Measurements from ENCODE around the gene MATR3.
"Not testable (repeated sequence)": the region's sequence is repeated elsewhere in the genome, so short reads cannot be mapped to it uniquely, and the experiment has no call there.

Gene MATR3, protein sequence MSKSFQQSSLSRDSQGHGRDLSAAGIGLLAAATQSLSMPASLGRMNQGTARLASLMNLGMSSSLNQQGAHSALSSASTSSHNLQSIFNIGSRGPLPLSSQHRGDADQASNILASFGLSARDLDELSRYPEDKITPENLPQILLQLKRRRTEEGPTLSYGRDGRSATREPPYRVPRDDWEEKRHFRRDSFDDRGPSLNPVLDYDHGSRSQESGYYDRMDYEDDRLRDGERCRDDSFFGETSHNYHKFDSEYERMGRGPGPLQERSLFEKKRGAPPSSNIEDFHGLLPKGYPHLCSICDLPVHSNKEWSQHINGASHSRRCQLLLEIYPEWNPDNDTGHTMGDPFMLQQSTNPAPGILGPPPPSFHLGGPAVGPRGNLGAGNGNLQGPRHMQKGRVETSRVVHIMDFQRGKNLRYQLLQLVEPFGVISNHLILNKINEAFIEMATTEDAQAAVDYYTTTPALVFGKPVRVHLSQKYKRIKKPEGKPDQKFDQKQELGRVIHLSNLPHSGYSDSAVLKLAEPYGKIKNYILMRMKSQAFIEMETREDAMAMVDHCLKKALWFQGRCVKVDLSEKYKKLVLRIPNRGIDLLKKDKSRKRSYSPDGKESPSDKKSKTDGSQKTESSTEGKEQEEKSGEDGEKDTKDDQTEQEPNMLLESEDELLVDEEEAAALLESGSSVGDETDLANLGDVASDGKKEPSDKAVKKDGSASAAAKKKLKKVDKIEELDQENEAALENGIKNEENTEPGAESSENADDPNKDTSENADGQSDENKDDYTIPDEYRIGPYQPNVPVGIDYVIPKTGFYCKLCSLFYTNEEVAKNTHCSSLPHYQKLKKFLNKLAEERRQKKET

DNA sequence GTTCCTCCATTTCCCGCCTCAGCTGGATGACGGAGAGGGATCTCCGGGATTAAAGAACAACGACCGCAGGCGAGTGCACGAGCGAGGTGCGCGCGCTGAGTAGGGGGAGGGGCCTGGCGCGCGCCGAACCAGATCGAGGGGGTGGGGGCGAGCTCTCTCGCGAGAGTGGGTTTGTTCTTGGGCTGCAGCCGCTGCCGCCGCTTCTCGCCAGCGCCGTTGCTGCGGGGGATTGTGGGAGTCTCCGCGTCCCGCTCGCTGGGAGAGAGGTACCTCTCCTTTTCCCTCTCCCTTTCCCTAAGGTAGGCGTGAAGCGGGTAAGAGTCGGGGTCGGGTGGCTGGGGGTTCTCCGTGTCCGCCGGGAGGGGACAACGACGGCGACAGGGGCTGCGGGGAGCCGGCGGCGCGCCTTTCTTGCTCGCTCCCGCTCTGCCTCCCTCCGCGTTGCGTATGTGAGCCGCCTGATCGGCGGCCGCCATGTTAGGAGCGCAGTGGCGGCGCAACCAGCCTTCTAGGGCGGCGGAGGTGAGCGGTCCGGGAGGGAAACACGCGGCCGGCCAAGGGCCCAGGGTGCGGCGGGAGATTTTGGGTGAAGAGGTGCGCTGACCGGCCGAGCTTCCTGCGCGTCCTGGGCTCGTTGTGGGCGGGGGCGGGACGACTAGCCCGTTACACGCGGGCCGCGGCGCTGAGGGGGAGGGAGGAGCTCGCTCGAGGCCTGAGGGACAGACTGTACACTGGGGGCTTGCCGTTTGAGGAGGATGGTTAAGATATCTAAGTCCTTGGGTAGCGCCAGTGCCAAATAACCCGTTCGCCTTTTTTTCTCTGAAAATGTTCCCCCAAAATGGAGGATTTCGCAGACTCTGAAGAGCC lies at the start of gene MATR3:
TSS of gene MATR3 (plus strand) at position 234 of the 867 bp plus-strand sequence. CDS start 13,676 bp downstream, outside the sequence.
- peak; percentile 92 for DNase-seq (ENCODE audit: low spot score)

DNA sequence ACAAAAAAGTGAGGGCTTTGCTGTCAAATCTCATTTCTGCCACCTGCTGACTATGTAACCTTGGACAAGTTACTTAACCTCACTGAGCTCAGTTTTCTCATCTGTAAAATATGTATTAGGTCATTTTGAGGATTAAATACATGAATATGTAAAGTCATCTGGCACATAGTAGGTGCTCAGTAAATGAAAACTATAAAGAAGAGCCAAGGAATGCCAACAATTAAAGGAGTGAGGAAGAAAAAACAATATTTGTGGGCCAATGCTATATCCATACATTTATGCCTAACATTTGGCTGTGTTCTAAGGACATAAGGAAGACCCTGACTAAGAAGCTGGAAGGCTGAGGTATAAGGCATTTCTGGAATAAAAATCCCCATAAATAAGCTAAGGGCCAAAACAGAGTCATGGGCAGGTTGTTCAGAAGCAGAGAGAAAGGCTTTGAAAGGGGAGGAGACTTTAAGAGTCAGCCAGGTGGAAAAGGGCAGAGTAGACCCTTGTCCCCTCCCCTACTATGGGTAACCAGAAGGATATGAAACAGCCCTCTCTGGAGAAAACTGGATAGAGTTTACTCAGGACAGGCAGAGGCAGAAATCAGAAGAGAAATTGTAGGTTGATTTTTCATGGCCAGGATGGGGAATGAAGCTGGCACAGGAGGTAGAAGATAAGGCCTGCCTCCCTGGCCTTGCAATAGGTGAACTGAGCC lies 47.8 kb upstream of the MATR3 start:
- no peak for DNase-seq (ENCODE audit: low spot score)

DNA sequence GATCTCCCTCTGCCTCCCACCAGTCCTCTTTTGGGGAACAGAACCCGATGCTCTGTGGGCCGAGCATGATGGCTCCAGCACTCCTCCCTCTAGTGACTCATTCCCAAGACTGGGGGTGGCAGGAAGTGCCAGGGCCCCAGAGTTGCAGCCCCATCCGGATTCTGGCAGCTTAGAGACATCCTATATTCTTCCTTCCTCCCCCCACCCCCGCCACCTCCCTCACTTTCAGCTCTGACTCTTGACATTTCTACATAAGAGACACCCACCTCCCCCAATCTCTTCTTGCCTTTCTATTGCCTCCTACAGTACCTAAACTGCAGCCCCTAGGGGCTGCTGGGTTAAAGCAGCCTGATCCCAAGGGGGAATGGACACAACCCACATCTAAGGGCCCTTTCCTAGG lies 47.1 kb upstream of the MATR3 start:
- peak; percentile 12 for DNase-seq (ENCODE audit: low spot score)

DNA sequence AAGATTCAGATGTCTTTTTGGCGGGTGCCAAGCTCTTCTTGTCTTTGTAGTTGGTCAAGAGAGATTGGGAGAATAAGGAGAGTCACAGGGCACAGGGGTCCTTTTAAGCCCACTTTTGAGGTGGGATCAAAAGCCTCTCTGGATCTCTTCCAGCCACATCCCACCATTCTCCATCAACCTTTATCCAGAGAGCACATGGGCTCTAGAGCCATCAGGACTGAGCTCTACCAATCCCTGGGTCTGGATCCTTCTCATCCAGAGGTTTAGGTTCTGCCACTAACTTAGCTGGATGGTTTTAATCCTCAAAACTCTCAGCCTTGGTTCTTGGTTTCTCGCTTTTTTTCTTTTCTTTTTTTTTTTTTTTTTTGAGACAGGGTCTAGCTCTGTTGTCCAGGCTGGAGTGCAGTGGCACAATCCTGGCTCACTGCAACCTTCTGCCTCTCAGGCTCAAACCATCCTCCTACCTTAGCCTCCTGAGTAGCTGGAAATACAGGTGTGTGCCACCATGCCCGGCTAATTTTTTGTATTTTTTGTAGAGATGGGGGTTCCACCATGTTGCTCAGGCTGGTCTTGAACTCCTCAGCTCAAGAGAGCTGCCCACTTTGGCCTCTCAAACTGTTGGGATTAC lies 44.6 kb upstream of the MATR3 start:
- no peak for DNase-seq (ENCODE audit: low spot score)

DNA sequence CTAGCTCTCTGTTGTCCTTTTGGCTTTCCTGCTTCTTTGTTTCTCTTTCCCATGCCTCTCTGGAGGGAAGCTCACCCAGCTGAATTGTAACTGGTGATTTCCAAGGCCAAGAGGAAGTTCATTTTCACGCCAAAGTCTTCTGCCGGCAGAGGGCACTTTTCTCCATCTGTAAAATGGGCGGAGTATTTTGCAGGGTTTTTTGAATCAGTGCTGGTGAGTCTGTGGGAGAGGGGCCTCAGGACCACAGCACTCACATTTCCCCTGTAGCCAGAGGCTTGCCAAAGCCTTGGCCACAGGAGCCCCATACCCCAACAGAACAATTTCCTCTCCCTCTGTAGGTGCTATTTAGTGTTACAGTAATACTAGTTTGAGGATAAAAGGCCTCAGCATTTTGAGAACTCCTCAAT lies 42.3 kb upstream of the MATR3 start:
- DNase-seq (ENCODE audit: low spot score) = peak; percentile 55

DNA sequence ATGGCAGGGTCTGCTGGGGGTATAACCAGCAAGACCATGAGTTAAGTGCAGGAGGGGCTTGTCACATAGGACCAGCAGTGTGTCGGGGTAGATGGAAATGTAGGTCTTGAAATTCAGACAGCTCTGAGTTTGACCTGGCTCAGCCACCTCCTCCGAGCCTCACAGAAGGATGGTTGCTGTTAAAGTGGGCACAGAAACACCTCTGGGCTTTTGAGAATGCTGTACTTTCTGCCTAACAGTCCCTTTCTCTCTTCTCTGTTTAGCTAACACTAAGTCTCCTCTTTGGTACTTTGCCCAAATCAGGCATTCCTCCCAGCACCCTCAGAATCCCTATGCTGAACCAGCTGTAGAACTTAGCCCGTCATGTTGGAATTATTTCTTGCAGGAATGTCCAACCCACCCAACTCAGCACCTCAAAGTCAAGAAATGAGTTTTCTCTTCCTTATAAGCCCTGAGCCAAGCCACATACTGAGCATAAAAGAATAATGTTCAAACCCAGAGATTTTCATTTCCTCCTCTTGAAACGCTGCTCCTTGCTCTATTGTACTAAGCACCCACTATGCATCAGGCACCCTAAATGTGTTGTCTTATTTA lies 41.7 kb upstream of the MATR3 start:
- DNase-seq (ENCODE audit: low spot score) = no peak

DNA sequence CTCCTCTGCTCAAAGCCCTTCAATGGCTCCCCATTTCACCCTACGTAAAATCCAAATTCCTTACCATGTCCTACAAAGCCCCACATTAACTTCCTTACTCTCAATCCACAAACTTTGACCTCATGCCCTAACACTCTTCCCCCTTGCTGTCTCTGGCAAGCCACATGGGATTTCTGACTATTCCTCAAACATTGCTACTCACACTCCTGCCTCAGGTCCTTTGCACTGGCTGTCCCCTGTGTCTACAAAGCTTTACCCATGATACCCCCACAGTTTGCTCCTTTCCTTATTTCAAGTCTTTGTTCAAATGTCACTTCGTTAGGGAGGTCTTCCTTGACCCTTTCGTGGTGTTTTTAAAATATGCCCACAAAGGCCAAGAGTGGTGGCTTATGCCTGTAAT lies 40.4 kb upstream of the MATR3 start:
- DNase-seq (ENCODE audit: low spot score) = no peak

DNA sequence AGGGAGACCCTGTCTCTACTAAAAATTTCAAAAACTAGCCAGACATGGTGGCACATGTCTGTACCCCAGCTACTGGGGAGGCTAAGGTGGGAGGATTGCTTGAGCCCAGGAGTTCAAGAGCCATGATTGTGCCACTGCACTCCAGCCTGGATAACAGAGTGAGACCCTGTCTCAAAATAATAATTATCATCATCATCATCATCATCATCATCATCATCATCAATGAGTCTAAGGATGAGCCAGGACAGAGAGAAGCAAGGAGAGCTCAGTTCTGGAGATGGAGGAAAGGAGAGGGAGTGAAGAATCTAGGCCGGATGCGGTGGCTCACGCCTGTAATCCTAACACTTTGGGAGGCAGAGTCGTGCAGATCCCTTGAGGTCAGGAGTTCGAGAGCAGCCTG lies 36.7 kb upstream of the MATR3 start:
- no peak for DNase-seq (ENCODE audit: low spot score)

DNA sequence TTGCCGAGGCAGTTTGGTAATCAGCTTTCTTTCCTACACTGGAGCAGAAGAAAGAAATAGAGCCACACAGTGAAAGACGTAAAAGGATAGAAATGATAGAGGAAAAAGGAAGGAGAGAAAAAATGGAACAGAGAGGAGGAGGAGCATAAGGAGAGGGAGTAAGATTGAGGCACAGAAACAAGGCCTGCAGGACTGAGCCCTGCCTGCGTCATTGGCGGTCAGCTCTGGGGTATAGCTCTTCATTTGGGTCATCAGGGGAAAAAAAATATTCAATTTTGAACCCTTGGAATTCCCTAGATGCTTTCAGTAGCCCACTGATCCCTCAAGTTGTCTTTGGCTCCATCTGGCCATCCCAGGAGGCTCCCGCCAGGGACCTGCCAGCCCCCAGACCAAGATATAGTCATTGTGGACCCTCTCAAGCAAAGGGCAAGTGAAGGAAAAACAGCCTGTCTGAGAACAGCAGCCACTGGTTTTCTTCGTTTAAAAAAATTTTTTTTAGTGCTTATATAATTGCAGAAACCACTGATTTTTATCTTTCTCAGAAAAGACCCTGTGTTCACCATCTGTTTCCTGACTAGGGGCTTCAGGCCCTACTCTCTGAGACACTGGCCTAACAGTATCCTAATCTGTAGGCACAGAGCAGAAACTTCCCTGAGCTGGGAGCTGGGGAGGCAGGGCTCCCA lies 31.3 kb upstream of the MATR3 start:
- DNase-seq (ENCODE audit: low spot score) = no peak

DNA sequence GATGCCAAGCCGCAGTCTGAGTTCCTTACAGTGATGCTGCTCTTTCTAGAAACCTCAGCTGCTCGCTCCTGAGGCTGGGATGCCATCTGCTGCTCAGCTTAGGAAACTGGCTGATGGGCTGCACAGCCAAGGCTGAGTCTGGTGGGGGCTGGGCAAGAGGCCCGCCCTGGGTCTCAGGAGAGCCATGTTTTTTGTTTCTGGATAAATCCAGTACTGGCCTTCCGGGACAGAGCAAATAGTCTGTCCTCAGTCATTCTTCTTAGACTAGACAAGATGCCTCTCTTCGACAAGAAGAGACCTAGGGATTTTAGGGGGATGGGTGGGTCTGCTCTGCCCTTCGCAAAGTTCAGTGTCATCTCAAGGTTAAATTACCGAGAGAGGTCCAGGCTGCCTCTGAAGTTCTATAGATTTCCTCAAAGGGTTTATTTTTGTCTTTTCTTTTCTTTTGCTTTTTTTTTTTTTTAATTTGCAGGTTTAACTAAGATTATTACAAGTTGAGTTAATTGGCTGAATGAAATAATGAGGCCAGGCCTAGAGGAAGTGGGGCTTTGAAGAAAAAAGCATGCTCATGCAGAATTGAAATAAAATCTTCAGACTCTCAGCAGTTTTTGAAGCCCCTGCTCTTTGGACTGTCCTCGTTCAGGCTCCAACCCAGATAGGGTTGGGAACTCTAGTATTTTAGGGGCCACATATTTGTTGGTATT lies 30.6 kb upstream of the MATR3 start:
- peak; percentile 53 for DNase-seq (ENCODE audit: low spot score)

DNA sequence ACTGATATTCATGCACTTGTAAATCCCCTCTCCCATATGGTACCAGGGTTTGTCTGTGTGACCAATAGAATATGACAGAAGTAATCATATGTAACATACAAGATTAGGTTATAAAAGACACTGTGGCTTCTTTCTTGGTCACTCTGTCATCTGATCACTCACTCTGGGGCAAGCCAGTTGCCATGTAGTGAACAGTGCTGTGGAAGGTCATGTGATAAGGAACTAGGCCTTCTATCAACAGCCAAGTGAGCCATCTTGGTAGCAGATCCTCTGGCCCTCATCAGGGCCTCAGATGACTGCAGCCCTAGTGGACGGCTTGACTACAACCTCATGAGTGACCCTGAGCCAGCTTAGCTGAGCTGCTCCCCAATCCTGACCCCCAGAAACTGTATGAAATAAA lies 30.0 kb upstream of the MATR3 start:
- DNase-seq (ENCODE audit: low spot score) = no peak

DNA sequence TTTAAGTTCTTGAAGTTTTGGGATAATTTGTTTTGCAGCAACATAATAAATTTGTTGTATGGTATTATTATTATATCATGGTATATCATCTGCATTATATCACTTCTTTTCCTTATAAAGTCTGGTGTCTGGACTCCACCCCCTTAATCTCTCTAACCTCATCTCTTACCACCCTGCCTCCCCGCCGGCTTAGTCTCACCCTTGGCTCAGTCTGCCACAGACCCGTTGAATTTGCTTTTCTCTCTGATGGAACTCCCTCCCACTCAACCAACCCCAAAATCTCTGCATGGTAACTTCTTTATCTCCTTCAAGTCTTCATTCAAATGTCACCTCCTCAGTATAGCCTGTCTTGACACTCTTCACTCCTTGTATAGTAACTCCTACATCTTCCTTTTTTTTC lies 29.6 kb upstream of the MATR3 start:
- no peak for DNase-seq (ENCODE audit: low spot score)

DNA sequence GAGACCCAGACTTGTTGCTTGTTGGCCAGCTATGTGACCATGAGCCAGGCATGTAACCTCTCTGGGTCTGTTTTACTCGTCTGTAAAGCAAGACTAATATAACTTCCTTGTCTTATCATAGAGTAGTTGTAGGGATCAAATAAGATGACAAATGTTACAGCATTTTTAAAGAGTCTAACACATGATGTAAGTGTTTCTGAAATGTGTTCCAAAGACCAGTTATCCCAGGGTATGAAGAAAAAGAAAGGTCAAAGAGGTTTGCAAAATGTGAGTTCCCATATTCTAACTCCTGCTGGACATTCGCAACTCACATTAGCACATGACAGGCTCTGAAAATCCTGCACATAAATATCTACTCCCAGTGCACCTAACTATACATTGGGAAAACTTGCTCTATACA lies 28.5 kb upstream of the MATR3 start:
- DNase-seq (ENCODE audit: low spot score) = no peak

DNA sequence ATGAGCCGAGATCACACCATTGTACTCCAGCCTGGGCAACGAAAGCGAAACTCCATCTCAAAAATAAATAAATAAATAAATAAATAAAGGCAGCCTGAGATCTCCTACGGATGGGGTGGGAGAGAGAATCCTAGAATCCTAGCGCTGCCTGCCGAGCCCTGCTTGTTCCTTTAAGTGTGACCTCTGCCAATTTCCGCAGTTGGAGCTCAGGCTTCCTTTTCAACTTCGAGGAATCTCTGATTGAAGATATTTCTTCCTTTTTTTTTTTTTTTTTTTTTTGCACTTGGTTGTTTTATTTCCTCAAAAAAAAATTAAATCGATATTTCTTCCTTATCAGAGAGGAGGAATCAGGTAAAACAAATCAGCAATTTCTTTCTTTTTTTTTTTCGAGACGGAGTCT lies 27.3 kb upstream of the MATR3 start:
- no peak for DNase-seq (ENCODE audit: low spot score)

DNA sequence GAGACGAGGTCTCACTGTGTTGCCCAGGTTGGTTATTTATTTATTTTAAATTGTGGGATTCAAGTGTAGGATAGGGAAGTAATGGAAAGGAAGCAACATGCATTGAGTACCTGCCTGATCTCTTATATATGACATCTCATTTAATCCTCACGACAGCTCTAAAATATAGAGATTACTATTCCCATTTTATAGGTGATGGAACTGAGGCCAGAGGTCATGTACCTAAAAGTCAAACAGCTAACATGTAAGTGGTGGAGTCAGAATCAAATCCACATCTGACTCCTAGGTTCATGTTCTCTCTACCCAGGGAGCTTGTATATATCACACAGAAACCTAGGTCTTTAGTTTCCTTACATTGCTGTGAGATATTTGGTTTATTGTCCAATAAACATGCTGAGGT lies 26.1 kb upstream of the MATR3 start:
- no peak for DNase-seq (ENCODE audit: low spot score)

DNA sequence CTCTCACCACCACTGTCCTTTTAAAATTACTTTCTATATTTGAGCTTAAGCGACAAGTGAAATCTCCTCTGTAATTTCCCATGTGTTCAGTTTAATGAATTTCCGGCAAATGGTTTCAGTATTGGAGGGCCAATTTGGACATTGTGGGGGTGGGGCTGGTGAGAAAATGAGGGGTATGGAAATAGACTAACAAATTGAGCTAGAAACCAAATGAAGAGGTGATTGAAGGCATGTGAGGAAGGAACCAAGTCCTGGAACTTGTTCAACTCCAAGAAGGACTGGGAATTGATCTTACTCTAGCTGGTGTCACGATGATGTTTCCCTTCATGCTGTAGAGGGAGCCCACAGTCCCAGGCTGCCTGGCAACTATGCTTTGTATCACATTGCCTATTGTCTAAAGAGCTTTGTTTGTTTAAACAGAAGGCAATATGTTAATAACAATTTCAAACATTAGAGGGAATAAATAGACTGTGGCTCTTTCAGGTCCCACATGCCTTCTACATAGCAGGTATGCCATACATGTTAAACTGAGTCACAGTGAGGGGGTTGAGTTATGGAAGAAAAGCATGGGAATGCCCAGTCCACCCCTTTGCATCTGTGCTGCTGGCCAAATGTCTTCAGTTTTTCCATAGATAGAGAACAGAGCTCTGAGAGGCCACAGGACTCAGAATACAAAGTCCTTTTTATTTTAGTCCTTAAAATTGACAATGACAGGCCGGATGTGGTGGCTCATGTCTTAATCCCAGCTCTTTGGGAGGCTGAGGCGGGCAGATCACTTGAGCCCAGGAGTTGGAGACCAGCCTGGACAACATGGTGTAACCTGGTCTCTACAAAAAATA lies 25.0 kb upstream of the MATR3 start:
- no peak for DNase-seq (ENCODE audit: low spot score)

DNA sequence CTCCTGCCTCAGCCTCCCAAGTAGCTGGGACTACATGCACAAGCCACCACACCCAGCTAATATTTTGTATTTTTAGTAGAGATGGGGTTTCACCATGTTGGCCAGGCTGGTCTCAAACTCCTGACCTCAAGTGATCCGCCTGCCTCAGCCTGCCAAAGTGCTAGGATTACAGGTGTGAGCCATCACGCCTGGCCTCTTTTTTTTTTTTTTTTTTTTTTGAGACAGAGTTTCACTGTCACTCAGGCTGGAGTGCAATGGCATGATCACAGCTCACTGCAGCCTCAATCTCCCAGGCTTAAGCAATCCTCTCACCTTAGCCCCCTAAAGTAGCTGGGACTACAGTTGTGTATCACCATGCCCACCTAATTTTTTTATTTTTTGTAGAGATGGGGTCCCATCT lies 22.8 kb upstream of the MATR3 start:
- DNase-seq (ENCODE audit: low spot score) = not testable (repeated sequence)

DNA sequence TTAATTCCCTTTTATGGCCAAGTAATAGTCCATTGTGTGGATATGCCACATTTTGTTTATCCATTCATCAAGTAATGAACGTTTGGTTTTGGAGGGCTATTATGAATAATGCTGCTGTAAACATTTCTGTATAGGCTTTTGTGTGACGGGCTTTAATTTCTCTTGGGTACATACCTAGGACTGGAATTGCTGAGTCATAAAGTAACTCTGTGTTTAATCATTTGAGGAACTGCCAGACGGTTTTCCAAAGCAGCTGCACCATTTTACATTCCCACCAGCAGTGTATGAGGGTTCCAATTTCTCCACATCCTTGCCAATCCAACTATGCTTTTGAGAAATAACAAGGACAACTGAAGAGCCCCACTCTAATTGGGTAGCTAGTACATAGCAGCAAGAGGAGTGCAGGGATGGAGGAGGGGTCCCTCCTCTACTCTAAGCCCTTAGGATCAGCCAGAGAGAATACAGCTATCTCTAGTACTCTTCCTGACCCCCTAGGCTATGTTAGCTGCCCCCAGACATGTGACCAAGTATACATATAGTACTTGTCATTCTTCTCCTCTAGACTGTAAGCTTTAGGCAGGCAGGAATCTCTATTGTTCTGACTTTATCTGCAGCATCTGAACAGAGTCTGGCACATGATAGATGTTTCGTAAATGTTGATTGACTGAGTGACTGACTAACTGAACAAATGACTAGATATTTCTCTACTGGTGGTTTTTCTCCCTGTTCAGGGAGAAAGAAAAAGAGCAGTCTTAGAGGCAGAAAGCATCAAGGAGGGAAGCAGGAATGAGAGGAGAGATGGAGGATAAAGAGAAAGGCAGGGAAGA lies 22.1 kb upstream of the MATR3 start:
- DNase-seq (ENCODE audit: low spot score) = no peak

Measured in CD4-positive, alpha-beta T cell treated with Interleukin-15 for 4 hours (primary cell).